Measurements from ENCODE around the gene NPY4R2. TPM values are rescaled to one million over a fixed set of nuclear protein-coding genes. Genes with fewer than 3 reads are reported as not detected.
"Not testable (repeated sequence)": the region's sequence is repeated elsewhere in the genome, so short reads cannot be mapped to it uniquely, and the experiment has no call there.

Gene NPY4R2
- total RNA-seq, 2 experiments from 2014 or later: not detected

DNA sequence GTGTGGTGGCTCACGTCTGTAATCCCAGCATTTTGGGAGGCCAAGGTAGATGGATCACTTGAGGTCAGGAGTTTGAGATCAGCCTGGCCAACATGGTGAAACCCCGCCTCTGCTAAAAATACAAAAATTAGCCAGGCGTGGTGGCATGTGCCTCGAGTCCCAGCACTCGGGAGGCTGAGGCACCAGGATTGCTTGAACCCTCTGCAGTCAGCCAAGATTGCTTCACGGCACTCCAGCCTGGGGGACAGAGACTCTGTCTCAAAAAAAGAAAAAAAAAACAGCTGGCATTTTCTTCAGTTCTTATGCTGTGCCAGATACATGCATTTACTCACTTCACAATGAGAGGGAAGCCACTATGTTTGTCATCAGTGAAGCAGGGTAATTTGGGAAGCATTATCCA lies 22.9 kb downstream of the NPY4R2 start:
- H3K27me3 Mint-ChIP-seq; intact Hi-C loops (cut with micrococcal nuclease); POLR2A ChIA-PET; H3K4me1 Mint-ChIP-seq (ENCODE audit: low read depth); H3K9me3 Mint-ChIP-seq; H3K4me3 Mint-ChIP-seq; DNase-seq; H3K36me3 Mint-ChIP-seq; H3K27ac Mint-ChIP-seq; CTCF ChIA-PET: not testable (repeated sequence)

- intact Hi-C loops (cut with micrococcal nuclease); CTCF ChIA-PET; H3K36me3 Mint-ChIP-seq; H3K27ac Mint-ChIP-seq; H3K4me1 Mint-ChIP-seq (ENCODE audit: low read depth); DNase-seq; H3K27me3 Mint-ChIP-seq; H3K4me3 Mint-ChIP-seq; POLR2A ChIA-PET; H3K9me3 Mint-ChIP-seq: not testable (repeated sequence)
Measured at GRCh38 chr10:47942351-47943019, 24.0 kb downstream of the NPY4R2 start.

GRCh38 chr10:47943328-47943727 lies 24.9 kb downstream of the NPY4R2 start:
- H3K9me3 Mint-ChIP-seq; H3K27ac Mint-ChIP-seq; H3K36me3 Mint-ChIP-seq; H3K4me3 Mint-ChIP-seq; DNase-seq; POLR2A ChIA-PET; H3K4me1 Mint-ChIP-seq (ENCODE audit: low read depth); CTCF ChIA-PET; H3K27me3 Mint-ChIP-seq; intact Hi-C loops (cut with micrococcal nuclease): not testable (repeated sequence)

- H3K4me3 Mint-ChIP-seq; H3K27me3 Mint-ChIP-seq; H3K27ac Mint-ChIP-seq; intact Hi-C loops (cut with micrococcal nuclease); H3K36me3 Mint-ChIP-seq; CTCF ChIA-PET; H3K9me3 Mint-ChIP-seq; POLR2A ChIA-PET; H3K4me1 Mint-ChIP-seq (ENCODE audit: low read depth); DNase-seq: not testable (repeated sequence)
Measured at GRCh38 chr10:47947424-47947823, 29.0 kb downstream of the NPY4R2 start.

DNA sequence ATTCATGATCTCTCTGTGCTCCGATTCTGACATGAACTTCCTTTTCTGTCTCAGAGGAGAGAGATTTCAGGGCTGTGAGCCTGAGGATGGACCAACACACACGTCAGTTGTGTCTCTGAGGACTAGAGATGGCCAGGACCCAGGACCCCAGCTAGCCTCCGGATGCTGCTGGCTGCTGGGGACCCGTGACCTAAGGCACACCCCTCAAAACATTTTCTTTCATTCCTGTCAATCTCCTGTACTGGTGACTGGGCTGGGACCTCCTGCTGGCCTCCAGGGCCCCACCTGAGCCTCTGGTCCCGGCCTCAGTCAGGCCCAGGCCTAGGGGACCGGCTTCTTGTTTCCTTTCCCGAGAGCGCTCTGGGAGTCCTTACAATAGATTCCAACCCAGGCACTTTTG lies 38.7 kb downstream of the NPY4R2 start:
- H3K36me3 Mint-ChIP-seq; H3K4me3 Mint-ChIP-seq; H3K4me1 Mint-ChIP-seq (ENCODE audit: low read depth); POLR2A ChIA-PET; H3K27ac Mint-ChIP-seq; DNase-seq; intact Hi-C loops (cut with micrococcal nuclease); CTCF ChIA-PET; H3K9me3 Mint-ChIP-seq; H3K27me3 Mint-ChIP-seq: not testable (repeated sequence)

- intact Hi-C loops (cut with micrococcal nuclease); H3K36me3 Mint-ChIP-seq; H3K27me3 Mint-ChIP-seq; POLR2A ChIA-PET; H3K9me3 Mint-ChIP-seq; H3K27ac Mint-ChIP-seq; DNase-seq; CTCF ChIA-PET; H3K4me1 Mint-ChIP-seq (ENCODE audit: low read depth); H3K4me3 Mint-ChIP-seq: not testable (repeated sequence)
Measured at GRCh38 chr10:47959677-47960076, 41.2 kb downstream of the NPY4R2 start.

DNA sequence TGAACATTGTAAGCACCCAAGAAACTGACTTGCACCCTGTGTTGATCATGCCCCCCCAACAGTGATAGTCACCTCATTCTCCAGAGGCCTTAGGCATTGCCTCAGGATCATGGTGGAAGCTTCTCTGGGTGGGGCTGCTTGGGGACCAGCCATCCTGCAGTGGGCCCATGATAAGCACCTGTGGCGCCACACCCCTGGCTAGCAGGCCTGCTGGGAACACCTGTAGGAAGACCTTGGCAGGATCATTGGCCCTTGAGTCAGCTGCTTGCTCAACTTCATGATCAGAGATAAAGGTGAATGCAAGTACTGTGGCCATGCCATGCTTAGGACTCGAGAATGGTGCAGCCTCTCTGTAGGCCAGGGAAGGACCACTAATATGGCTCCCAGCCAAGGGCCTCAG lies 42.2 kb downstream of the NPY4R2 start:
- H3K27ac Mint-ChIP-seq; intact Hi-C loops (cut with micrococcal nuclease); POLR2A ChIA-PET; H3K4me1 Mint-ChIP-seq (ENCODE audit: low read depth); CTCF ChIA-PET; H3K27me3 Mint-ChIP-seq; H3K36me3 Mint-ChIP-seq; DNase-seq; H3K4me3 Mint-ChIP-seq; H3K9me3 Mint-ChIP-seq: not testable (repeated sequence)

- H3K36me3 Mint-ChIP-seq; H3K9me3 Mint-ChIP-seq; H3K4me3 Mint-ChIP-seq; DNase-seq; H3K27me3 Mint-ChIP-seq; CTCF ChIA-PET; H3K4me1 Mint-ChIP-seq (ENCODE audit: low read depth); POLR2A ChIA-PET; H3K27ac Mint-ChIP-seq; intact Hi-C loops (cut with micrococcal nuclease): not testable (repeated sequence)
Measured at GRCh38 chr10:47962785-47963184, 44.3 kb downstream of the NPY4R2 start.

- H3K9me3 Mint-ChIP-seq; H3K27me3 Mint-ChIP-seq; H3K4me3 Mint-ChIP-seq; H3K27ac Mint-ChIP-seq; CTCF ChIA-PET; H3K36me3 Mint-ChIP-seq; intact Hi-C loops (cut with micrococcal nuclease); H3K4me1 Mint-ChIP-seq (ENCODE audit: low read depth); DNase-seq; POLR2A ChIA-PET: not testable (repeated sequence)
Measured at GRCh38 chr10:47964280-47965063, 46.0 kb downstream of the NPY4R2 start.

DNA sequence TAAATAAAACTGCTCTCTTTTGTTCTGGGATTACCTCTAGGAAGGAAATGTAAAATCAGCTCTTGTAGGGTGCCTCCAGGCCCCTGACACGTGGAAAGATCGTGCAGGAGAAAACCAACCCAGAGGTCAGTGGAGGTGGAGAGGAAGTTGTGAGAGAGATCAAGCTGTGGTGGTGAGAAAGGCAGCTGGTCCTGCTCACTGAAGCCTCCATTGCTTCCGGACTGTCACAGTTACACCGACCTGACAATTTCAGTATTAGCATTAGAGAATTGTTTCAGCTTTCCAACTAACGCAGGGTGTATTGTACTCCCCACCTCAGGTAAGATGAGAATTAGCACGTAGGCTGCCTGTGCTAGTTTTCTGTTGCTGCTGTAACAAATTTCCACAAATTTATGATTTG lies 50.5 kb downstream of the NPY4R2 start:
- H3K9me3 Mint-ChIP-seq; H3K27ac Mint-ChIP-seq; H3K36me3 Mint-ChIP-seq; H3K27me3 Mint-ChIP-seq; DNase-seq; H3K4me3 Mint-ChIP-seq; POLR2A ChIA-PET; H3K4me1 Mint-ChIP-seq (ENCODE audit: low read depth); CTCF ChIA-PET; intact Hi-C loops (cut with micrococcal nuclease): not testable (repeated sequence)

GRCh38 chr10:47970047-47970446 lies 51.6 kb downstream of the NPY4R2 start:
- POLR2A ChIA-PET; H3K9me3 Mint-ChIP-seq; H3K4me1 Mint-ChIP-seq (ENCODE audit: low read depth); DNase-seq; H3K4me3 Mint-ChIP-seq; H3K36me3 Mint-ChIP-seq; H3K27me3 Mint-ChIP-seq; intact Hi-C loops (cut with micrococcal nuclease); CTCF ChIA-PET; H3K27ac Mint-ChIP-seq: not testable (repeated sequence)

DNA sequence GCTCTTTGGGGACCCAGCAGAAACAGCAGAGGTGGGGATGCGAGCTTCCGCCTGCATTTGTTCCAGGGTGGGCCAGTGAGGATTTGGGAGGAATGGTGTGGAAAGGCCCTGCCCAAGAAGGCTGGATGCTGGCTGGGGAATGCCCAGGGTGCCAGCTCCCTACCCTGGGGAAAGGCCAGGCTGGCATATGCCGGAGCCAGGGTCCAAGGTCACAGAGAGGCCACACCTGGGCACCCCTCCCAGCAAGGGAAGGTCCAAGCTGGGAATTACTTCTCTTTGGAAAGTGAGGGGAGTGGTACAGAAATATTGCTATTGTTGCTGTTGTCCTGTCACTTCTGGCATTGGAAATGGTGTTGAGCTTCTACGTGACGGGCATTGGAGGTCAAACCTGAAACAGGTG lies 53.1 kb downstream of the NPY4R2 start:
- intact Hi-C loops (cut with micrococcal nuclease); H3K9me3 Mint-ChIP-seq; POLR2A ChIA-PET; H3K36me3 Mint-ChIP-seq; H3K27me3 Mint-ChIP-seq; H3K4me3 Mint-ChIP-seq; H3K27ac Mint-ChIP-seq; H3K4me1 Mint-ChIP-seq (ENCODE audit: low read depth); CTCF ChIA-PET; DNase-seq: not testable (repeated sequence)

DNA sequence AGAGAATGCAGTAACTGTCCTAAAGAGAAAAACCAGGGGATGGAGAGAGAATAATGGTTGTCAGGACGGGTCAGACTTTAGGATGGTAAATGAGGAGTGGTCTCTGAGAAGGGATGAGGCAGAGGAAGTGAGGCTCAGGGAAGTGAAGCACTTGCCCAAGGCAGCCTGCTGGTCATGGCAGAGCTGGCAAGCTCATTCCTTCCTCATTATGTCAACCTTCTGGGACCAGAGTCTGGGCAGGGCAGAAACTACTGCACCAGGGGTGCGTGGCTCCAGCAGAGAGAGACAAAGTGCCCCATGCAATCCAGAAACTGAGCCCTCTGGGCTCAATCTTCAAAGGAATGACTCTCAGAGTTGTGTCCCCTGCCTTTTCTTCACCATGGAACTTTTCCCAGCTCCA lies 53.6 kb downstream of the NPY4R2 start:
- intact Hi-C loops (cut with micrococcal nuclease); H3K27me3 Mint-ChIP-seq: not testable (repeated sequence)

More for the DNA sequence above, 53.6 kb downstream of the NPY4R2 start:
- CTCF ChIA-PET; H3K4me3 Mint-ChIP-seq; POLR2A ChIA-PET; H3K4me1 Mint-ChIP-seq (ENCODE audit: low read depth); DNase-seq; H3K36me3 Mint-ChIP-seq; H3K9me3 Mint-ChIP-seq; H3K27ac Mint-ChIP-seq: not testable (repeated sequence)

Data from activated CD4-positive, alpha-beta memory T cell treated with anti-CD3 and anti-CD28 coated beads for 36 hours (primary cell).